ENCODE measurements around the gene PALMD. TPM values are rescaled to one million over a fixed set of nuclear protein-coding genes. Genes with fewer than 3 reads are reported as not detected.

Gene PALMD
- total RNA-seq, 4 donors from 2014 or later = 104 to 250 (median 135) TPM

GRCh38 chr1:99669821-99670220 is 23.9 kb downstream of the PALMD start:
- TF ChIP-seq, protein P1, sequence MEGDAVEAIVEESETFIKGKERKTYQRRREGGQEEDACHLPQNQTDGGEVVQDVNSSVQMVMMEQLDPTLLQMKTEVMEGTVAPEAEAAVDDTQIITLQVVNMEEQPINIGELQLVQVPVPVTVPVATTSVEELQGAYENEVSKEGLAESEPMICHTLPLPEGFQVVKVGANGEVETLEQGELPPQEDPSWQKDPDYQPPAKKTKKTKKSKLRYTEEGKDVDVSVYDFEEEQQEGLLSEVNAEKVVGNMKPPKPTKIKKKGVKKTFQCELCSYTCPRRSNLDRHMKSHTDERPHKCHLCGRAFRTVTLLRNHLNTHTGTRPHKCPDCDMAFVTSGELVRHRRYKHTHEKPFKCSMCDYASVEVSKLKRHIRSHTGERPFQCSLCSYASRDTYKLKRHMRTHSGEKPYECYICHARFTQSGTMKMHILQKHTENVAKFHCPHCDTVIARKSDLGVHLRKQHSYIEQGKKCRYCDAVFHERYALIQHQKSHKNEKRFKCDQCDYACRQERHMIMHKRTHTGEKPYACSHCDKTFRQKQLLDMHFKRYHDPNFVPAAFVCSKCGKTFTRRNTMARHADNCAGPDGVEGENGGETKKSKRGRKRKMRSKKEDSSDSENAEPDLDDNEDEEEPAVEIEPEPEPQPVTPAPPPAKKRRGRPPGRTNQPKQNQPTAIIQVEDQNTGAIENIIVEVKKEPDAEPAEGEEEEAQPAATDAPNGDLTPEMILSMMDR (IDR thresholded peaks at IDR 0.05; ENCODE audit: low read depth) = no peak

DNA sequence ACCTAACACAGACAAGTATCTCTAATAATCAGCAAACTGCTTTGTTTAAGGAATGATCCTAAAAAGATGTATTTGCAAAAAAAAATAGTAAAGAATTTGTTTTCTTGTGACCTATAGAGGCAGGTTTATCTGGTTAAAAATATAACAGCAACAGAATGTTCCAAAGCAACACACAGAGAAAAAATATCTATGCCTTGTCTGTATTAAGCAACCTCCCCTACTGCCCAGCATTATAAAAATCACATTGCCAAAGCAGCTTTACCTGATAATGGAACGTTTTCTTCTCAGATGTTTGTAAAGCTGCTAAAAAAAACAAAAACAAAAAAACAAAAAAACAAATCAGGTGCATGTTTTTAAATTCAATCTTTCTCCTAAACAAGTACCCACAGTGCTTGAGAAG is 24.7 kb downstream of the PALMD start:
- TF ChIP-seq, protein P1 (IDR thresholded peaks at IDR 0.05; ENCODE audit: low read depth) = no peak

GRCh38 chr1:99672038-99672437 is 26.1 kb downstream of the PALMD start:
- TF ChIP-seq, protein P1 (IDR thresholded peaks at IDR 0.05; ENCODE audit: low read depth) = no peak

DNA sequence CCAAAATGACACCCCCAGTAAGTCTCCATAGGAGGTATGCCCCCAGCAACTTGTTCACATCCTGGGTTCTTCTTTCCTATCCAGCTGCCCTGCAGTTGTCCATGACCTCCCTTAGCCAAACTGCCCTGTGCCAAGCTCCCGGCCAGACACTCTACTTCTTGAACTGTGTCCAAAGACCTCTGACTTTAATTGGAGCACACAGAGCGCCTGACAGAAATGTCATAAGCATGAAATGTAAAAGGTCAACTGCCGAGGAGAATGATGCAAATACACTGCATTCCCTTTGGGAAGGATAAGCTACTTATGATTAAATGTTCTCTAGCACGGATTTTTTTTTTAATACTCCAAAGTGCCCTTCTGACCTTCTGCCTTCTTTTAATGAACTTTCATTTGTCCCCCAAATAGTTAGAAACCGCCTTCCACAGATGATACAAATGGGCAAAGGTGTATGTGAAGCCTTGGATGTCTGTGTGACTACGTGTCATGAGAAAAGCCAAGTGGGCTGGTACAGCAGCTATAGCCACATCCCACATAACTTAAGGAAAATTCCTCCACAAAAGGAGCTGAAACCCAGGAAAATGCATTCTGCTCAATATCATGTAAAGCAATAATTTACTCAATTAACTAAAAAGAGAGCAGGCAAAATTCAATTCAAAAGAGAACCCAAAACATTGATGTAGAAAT is 26.8 kb downstream of the PALMD start:
- TF ChIP-seq, protein P1 (IDR thresholded peaks at IDR 0.05; ENCODE audit: low read depth) = no peak

GRCh38 chr1:99673315-99673714 is 27.4 kb downstream of the PALMD start:
- TF ChIP-seq, protein P1 (IDR thresholded peaks at IDR 0.05; ENCODE audit: low read depth) = no peak

DNA sequence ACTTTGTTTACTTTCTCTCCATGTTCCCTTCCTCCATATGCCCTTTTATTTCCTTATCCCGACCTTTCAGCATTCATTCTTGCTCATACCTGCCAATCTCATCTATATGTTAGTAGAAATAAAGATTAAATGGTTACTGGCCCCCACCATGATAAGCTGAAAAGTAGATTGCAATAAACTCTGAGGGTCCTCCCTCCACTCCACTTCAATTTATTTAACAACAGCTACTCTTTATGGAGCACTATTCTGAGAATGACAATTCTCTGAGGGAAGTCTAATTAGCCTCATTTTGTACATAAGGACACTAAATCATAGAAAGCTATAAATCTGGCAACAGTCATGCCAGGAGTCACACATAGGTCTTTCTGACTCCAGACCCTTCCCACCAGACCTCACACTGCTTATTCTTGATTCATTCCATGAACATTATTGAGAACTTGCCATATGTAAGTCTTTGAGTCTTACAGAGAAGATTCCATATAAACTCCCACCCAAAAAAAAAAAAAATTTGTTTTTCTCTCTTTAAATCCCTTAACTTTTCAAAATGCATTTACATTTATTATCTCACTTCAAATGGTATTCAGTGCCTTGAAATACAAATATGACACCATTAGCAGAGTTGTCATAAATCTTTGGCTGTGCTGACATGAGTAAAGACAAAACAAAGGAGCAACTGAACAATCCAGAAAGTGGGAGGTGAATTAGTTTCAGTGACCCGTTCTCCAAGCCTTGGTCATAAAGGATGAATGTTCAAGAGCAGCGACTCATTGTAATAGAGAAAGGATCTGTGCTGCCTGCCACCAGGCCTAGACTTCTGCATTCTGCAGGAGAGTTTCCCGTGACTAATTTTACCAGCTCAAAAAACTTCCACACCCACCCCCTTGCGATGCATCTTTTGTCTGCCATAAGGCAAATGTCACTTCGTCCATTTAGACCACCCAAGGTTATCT is 28.5 kb downstream of the PALMD start:
- TF ChIP-seq, protein P1 (IDR thresholded peaks at IDR 0.05; ENCODE audit: low read depth) = no peak

DNA sequence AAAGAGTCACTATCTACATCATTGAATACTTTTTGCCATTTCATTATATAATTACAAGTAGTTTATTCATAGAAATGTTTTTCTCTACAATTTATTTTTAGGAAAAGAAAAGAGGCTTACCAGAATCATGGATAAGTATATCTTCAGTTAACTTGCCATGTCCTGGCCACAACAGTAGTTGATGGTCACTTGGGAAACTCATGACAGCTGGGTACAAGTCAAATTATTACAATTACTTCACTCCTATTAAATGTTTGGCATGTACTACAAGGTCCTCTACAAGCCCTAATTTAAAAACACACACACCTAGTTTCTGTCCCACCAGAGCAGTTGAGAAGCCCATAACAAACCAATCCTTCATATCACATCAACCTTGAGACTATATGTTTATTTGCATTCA is 29.4 kb downstream of the PALMD start:
- TF ChIP-seq, protein P1 (IDR thresholded peaks at IDR 0.05; ENCODE audit: low read depth) = no peak
